Keratinocyte (primary cell): ENCODE measurements around the gene DENND1A.

Experiments
- CTCF ChIP-seq, 3 experiments: IDR thresholded peaks in 1 of 3; conservative IDR thresholded peaks in 1 of 3; optimal IDR thresholded peaks in 1 of 3; 2 replicates in 2 of 3; 3 replicates in 1 of 3; pipeline versions ENCODE3 to v1.5.1; 2011; ENCODE audit warnings: low read length in 3 of 3, mild to moderate bottlenecking in 3 of 3, moderate library complexity in 2 of 3, control low read depth in 1 of 3, inconsistent platforms in 1 of 3; ENCODE audit not compliant: insufficient read depth in 2 of 3; ENCODE audit errors: extremely low read depth in 1 of 3
- EZH2 ChIP-seq: IDR thresholded peaks from one replicate; pipeline ENCODE4 v1.6.1; 2012; ENCODE audit warnings: inconsistent platforms, mild to moderate bottlenecking, low read length, moderate library complexity

GRCh38 chr9:123880420-123880819, 49.5 kb downstream of the DENND1A start:
- no peak for TF ChIP-seq CTCF (optimal IDR thresholded peaks at IDR 0.05 in 1 of 3, IDR thresholded peaks at IDR 0.05 in 1 of 3, conservative IDR thresholded peaks at IDR 0.05 in 1 of 3; ENCODE audit: extremely low read depth in 1 of 3, insufficient read depth in 2 of 3, low read length in 3 of 3)
- no peak for TF ChIP-seq EZH2
